ENCODE data around the gene NHLRC2.

DNA sequence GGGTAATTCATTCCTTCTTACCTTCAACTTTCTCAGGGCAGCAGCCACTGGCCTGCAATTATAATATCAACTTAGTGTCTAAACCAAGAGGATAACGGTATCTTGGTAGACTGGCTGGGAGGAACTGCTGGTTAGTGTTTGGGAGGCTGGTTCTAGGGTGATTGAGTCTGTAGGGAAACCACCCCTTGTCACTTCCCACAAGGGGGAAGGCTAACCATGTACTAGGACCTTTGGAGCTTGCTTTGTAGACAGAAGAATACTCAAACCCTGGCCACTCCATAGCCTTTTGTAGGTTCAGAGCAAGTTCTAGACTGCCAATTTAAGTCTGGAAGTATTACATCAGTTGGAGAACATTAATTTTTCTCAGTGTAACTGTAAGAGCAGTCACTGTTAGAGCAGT lies 51.3 kb downstream of the NHLRC2 start:
- TF ChIP-seq, protein P1, sequence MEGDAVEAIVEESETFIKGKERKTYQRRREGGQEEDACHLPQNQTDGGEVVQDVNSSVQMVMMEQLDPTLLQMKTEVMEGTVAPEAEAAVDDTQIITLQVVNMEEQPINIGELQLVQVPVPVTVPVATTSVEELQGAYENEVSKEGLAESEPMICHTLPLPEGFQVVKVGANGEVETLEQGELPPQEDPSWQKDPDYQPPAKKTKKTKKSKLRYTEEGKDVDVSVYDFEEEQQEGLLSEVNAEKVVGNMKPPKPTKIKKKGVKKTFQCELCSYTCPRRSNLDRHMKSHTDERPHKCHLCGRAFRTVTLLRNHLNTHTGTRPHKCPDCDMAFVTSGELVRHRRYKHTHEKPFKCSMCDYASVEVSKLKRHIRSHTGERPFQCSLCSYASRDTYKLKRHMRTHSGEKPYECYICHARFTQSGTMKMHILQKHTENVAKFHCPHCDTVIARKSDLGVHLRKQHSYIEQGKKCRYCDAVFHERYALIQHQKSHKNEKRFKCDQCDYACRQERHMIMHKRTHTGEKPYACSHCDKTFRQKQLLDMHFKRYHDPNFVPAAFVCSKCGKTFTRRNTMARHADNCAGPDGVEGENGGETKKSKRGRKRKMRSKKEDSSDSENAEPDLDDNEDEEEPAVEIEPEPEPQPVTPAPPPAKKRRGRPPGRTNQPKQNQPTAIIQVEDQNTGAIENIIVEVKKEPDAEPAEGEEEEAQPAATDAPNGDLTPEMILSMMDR (IDR thresholded peaks at IDR 0.05): no peak
- TF ChIP-seq EZH2 (IDR thresholded peaks at IDR 0.05) (no peak), EZH2phosphoT487 (IDR thresholded peaks at IDR 0.05) (no peak)

Measured in neural progenitor cell (in vitro differentiated cells).